ENCODE results near the gene PKD1L1.

PKD1L1 gene

DNA sequence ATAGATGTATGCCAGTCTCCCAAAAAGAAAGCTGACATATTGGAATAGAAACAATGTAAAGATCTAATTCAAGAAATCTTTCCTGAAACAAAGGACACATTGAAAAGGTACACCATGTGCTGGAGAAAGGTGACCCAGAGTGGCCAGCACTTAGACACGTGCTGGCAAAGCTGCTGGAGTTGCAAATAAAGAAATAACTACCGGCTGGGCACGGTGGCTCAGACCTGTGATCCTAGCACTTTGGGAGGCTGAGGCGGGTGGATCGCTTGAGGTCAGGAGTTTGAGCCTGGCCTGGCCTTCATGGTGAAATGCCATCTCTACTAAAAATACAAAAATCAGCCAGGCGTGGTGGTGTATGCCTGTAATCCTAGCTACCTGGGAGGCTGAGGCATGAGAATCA, 35.9 kb downstream of the PKD1L1 start (continued):
- TF ChIP-seq PRDM6 (tag by site-specific recombination; IDR thresholded peaks at IDR 0.05) = no peak
- no peak for TF ChIP-seq ZNF146 (tag by site-specific recombination; IDR thresholded peaks at IDR 0.05)
- TF ChIP-seq ZNF174 (tag by site-specific recombination; IDR thresholded peaks at IDR 0.05) = no peak

GRCh38 chr7:47908720-47909119, 39.5 kb downstream of the PKD1L1 start:
- Histone ChIP-seq H3K4me3 (ENCODE audit: low read depth, low read length) (no peak overlapping the region), H3K9me3 (ENCODE audit: control insufficient read depth, insufficient read depth, low read depth, low read length) (no peaks in the 10 kb centered on the region), H3K27ac (ENCODE audit: extremely low read depth, low read depth, low read length) (no peak overlapping the region), H3K4me1 (ENCODE audit: control insufficient read depth, insufficient read depth, low read length) (no peaks in the 10 kb centered on the region), H3K36me3 (ENCODE audit: control insufficient read depth in 2 of 2, insufficient read depth in 1 of 2, low read length in 2 of 2) (no peaks in the 10 kb centered on the region)
- POLR2A ChIA-PET = no interaction called here
- no peak for TF ChIP-seq ZNF133 (tag by site-specific recombination; IDR thresholded peaks at IDR 0.05)
- TF ChIP-seq BCL11A (tag by site-specific recombination; IDR thresholded peaks at IDR 0.05; ENCODE audit: low read depth) = no peak
- no peak for TF ChIP-seq TRIM28 (IDR thresholded peaks at IDR 0.05; ENCODE audit: borderline replicate concordance, low read length)
- no peak for TF ChIP-seq ZNF707 (tag by site-specific recombination; IDR thresholded peaks at IDR 0.05)
- no peak for TF ChIP-seq ZNF561 (tag by site-specific recombination; IDR thresholded peaks at IDR 0.05; ENCODE audit: borderline replicate concordance)
- TF ChIP-seq WT1 (tag by site-specific recombination; IDR thresholded peaks at IDR 0.05) = no peak
- CTCF ChIA-PET = interaction anchor here (1.4 kb wide), 1 partner anchor 36 kb away, joined by 6 read pairs; no protein-coding TSS in a partner anchor

GRCh38 chr7:47907981-47908616, 40.2 kb downstream of the PKD1L1 start:
- H3K27ac ChIP-seq (ENCODE audit: extremely low read depth, low read depth, low read length) = no peak overlapping the region
- CTCF ChIA-PET = interaction anchor here (1.4 kb wide), 1 partner anchor 37 kb away, joined by 6 read pairs; no protein-coding TSS in a partner anchor
- POLR2A ChIA-PET = no interaction called here
- TF ChIP-seq BCL11B (tag by site-specific recombination; IDR thresholded peaks at IDR 0.05; ENCODE audit: low read depth) (no peak), ZNF366 (tag by site-specific recombination; conservative IDR thresholded peaks at IDR 0.05) (no peak), ZNF148 (tag by site-specific recombination; IDR thresholded peaks at IDR 0.05; ENCODE audit: borderline replicate concordance) (no peak), ZBTB20 (tag by site-specific recombination; IDR thresholded peaks at IDR 0.05) (no peak), SP3 (tag by site-specific recombination; IDR thresholded peaks at IDR 0.05) (no peak), ZBTB26 (tag by site-specific recombination; optimal IDR thresholded peaks at IDR 0.05) (no peak), MZF1 (tag by site-specific recombination; IDR thresholded peaks at IDR 0.05; ENCODE audit: borderline replicate concordance) (no peak), ZBTB21 (tag by site-specific recombination; IDR thresholded peaks at IDR 0.05) (no peak), ZBTB8A (tag by site-specific recombination; IDR thresholded peaks at IDR 0.05) (no peak), ZNF350 (tag by site-specific recombination; IDR thresholded peaks at IDR 0.05) (no peak), TCF7L2 (IDR thresholded peaks at IDR 0.05; ENCODE audit: borderline replicate concordance, low read depth, low read length) (no peak)
- TF ChIP-seq, protein P1, sequence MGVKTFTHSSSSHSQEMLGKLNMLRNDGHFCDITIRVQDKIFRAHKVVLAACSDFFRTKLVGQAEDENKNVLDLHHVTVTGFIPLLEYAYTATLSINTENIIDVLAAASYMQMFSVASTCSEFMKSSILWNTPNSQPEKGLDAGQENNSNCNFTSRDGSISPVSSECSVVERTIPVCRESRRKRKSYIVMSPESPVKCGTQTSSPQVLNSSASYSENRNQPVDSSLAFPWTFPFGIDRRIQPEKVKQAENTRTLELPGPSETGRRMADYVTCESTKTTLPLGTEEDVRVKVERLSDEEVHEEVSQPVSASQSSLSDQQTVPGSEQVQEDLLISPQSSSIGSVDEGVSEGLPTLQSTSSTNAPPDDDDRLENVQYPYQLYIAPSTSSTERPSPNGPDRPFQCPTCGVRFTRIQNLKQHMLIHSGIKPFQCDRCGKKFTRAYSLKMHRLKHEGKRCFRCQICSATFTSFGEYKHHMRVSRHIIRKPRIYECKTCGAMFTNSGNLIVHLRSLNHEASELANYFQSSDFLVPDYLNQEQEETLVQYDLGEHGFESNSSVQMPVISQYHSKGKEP (tag by site-specific recombination; IDR thresholded peaks at IDR 0.05) = no peak
- H3K4me1 ChIP-seq (ENCODE audit: control insufficient read depth, insufficient read depth, low read length) = no peaks in the 10 kb centered on the region
- no peak overlapping the region for H3K4me3 ChIP-seq (ENCODE audit: low read depth, low read length)
- H3K36me3 ChIP-seq (ENCODE audit: control insufficient read depth in 2 of 2, insufficient read depth in 1 of 2, low read length in 2 of 2) = no peaks in the 10 kb centered on the region
- H3K9me3 ChIP-seq (ENCODE audit: control insufficient read depth, insufficient read depth, low read depth, low read length) = no peaks in the 10 kb centered on the region

All from HEK293 (cell line).